Stomach (tissue), 4 donors: ENCODE data around the gene PLXNB2.

Source experiments
- CTCF ChIP-seq, 7 experiments: fragments of 450-650 bp in 4 of 7; fragments of 200-600 bp in 3 of 7; sonication (generic) in 3 of 7; IDR thresholded peaks; one replicate each; pipeline ENCODE4 v1.5.1; 2016 to 2019; ENCODE audit warnings: antibody characterized with exemption in 7 of 7, control low read depth in 2 of 7, mild to moderate bottlenecking in 1 of 7
- POLR2A ChIP-seq, 4 donors: fragments of 450-650 bp; IDR thresholded peaks; one replicate each; pipeline ENCODE4 v1.6.1; 2016; ENCODE audit warnings: antibody characterized with exemption in 4 of 4, control low read depth in 2 of 4, mild to moderate bottlenecking in 1 of 4, moderate library complexity in 1 of 4
- POLR2AphosphoS5 ChIP-seq, 3 donors: sonication (generic); formaldehyde crosslinking; IDR thresholded peaks; one replicate each; pipeline ENCODE4 v1.6.1; 2016; ENCODE audit warnings: antibody characterized with exemption in 3 of 3

GRCh38 chr22:50280708-50281383 lies 26.6 kb downstream of the PLXNB2 start:
- TF ChIP-seq POLR2AphosphoS5 (IDR thresholded peaks at IDR 0.05) (no peak), CTCF (IDR thresholded peaks at IDR 0.05) (no peak), POLR2A (IDR thresholded peaks at IDR 0.05) (no peak)
